ENCODE results near the gene PRRG4. TPM values are rescaled to one million over a fixed set of nuclear protein-coding genes. Genes with fewer than 3 reads are reported as not detected.

Gene PRRG4
- total RNA-seq, 1 experiment from 2014 or later, result 1.2 TPM

DNA sequence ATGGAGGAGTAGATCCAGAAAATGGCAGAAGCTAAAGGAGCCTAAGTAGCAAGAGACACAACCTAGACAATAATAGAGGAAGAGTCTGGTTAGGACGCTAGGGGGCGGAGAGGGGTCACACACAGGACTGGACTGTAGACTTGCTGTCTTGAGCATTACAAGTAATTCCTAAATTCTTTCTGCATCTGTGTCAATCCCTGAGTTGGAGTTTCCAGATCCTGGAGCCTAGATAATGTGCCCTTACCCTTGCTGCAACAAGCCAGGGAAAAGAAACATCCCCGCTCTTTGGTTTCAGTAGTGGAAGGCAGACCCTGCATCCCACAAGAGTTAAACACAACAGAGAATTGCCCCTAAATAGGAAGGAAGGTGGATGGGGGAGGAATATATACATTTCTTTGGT, 20.4 kb upstream of the PRRG4 start:
- H3K4me3 Mint-ChIP-seq, result no peak overlapping the region

More for the DNA sequence above, 20.4 kb upstream of the PRRG4 start:
- Mint-ChIP-seq H3K27ac (no peak overlapping the region), H3K27me3 (ENCODE audit: low read depth) (no peaks in the 10 kb centered on the region), H3K36me3 (ENCODE audit: insufficient read depth in 1 of 3, low read depth in 3 of 3) (no peaks in the 10 kb centered on the region), H3K4me1 (peaks cover 4% of the 10 kb centered on the region in 2 experiments), H3K9me3 (no peaks in the 10 kb centered on the region)
- Histone ChIP-seq H2AFZ (ENCODE audit: low read length) (no peak overlapping the region), H3K79me1 (ENCODE audit: insufficient read depth, low read depth, low read length, poor library complexity, severe bottlenecking) (no peaks in the 10 kb centered on the region), H3K56ac (ENCODE audit: insufficient read length, low read depth, low read length) (no peak overlapping the region), H2AK5ac (ENCODE audit: insufficient read length, low read length) (no peak overlapping the region), H3K18ac (ENCODE audit: insufficient read length, low read depth, low read length) (no peak overlapping the region), H3K27me3 (ENCODE audit: insufficient read depth, low read length) (no peaks in the 10 kb centered on the region), H2BK15ac (ENCODE audit: low read depth, low read length) (no peak overlapping the region), H3K9ac (ENCODE audit: extremely low read depth, insufficient read length, low read length) (no peak overlapping the region), H3K9me3 (ENCODE audit: control insufficient read depth, low read depth, low read length) (no peaks in the 10 kb centered on the region), H3T11ph (ENCODE audit: low read length) (no peak overlapping the region), H3K4me1 (ENCODE audit: insufficient read depth, low read length) (no peaks in the 10 kb centered on the region), H3K27ac (ENCODE audit: insufficient read length, low read depth, low read length) (no peak overlapping the region), H3K4ac (ENCODE audit: low read depth, low read length) (no peak overlapping the region), H4K8ac (replicated peaks; ENCODE audit: insufficient read length, low read depth, low read length) (no peak overlapping the region), H3K23me2 (ENCODE audit: insufficient read length, low read depth, low read length, poor library complexity, severe bottlenecking) (no peaks in the 10 kb centered on the region), H4K91ac (ENCODE audit: insufficient read length, low read depth, low read length) (no peak overlapping the region), H4K5ac (ENCODE audit: insufficient read length, low read depth, low read length) (no peak overlapping the region), H3K14ac (ENCODE audit: insufficient read depth, low read length) (no peak overlapping the region), H3K23ac (ENCODE audit: insufficient read length, low read depth, low read length) (no peak overlapping the region), H2BK5ac (ENCODE audit: insufficient read length, low read length) (no peak overlapping the region), H3K4me2 (ENCODE audit: insufficient read depth, insufficient read length, low read length) (no peak overlapping the region), H2BK12ac (ENCODE audit: insufficient read length, low read depth, low read length) (no peak overlapping the region), H3K79me2 (ENCODE audit: insufficient read depth, low read length) (no peaks in the 10 kb centered on the region), H2BK20ac (ENCODE audit: low read depth, low read length, poor library complexity, severe bottlenecking) (no peak overlapping the region), H2BK120ac (ENCODE audit: low read depth, low read length, poor library complexity, severe bottlenecking) (no peak overlapping the region), H4K20me1 (ENCODE audit: control insufficient read depth, insufficient read depth, insufficient read length) (no peaks in the 10 kb centered on the region)
- DNase-seq, result peak; percentile 79
- TF ChIP-seq, protein P1, sequence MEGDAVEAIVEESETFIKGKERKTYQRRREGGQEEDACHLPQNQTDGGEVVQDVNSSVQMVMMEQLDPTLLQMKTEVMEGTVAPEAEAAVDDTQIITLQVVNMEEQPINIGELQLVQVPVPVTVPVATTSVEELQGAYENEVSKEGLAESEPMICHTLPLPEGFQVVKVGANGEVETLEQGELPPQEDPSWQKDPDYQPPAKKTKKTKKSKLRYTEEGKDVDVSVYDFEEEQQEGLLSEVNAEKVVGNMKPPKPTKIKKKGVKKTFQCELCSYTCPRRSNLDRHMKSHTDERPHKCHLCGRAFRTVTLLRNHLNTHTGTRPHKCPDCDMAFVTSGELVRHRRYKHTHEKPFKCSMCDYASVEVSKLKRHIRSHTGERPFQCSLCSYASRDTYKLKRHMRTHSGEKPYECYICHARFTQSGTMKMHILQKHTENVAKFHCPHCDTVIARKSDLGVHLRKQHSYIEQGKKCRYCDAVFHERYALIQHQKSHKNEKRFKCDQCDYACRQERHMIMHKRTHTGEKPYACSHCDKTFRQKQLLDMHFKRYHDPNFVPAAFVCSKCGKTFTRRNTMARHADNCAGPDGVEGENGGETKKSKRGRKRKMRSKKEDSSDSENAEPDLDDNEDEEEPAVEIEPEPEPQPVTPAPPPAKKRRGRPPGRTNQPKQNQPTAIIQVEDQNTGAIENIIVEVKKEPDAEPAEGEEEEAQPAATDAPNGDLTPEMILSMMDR (conservative IDR thresholded peaks at IDR 0.05), result peak; percentile 93
- whole genome bisulfite sequencing (ENCODE audit: extremely low coverage, insufficient read length, low lambda C conversion rate), result no CpG with 5 or more reads among the region's 3 CpGs

Data from H9 (cell line).